Stimulated activated CD4-positive, alpha-beta T cell treated with anti-CD3 and anti-CD28 coated beads, TNF-alpha, amount 100 ng/mL, for 4 hours (primary cell): ENCODE data around the gene IFT172.
A peak's percentile ranks its signal among the peaks of the same experiment; 100 is the strongest.
"Not testable (repeated sequence)": the region's sequence is repeated elsewhere in the genome, so short reads cannot be mapped to it uniquely, and the experiment has no call there.

Experiments used
- DNase-seq, 3 experiments: peaks; one replicate each; pipeline ENCODE4 v3.0.0-alpha.2; 2020; ENCODE audit warnings: low read depth in 3 of 3

The IFT172 gene

GRCh38 chr2:27428213-27428977 lies 61.1 kb downstream of the IFT172 start, which contains the start of gene NRBP1:
Gene NRBP1, plus strand, starts transcription at chr2:27428631. Its CDS starts 4,643 bp downstream, at chr2:27433274.
- peak; percentile 83 to 87 (median 83) for DNase-seq

- no peak for DNase-seq
Measured at GRCh38 chr2:27427863-27428212, 61.7 kb downstream of the IFT172 start.

GRCh38 chr2:27425039-27425438 lies 64.5 kb downstream of the IFT172 start:
- DNase-seq = not testable (repeated sequence)

GRCh38 chr2:27422958-27423357 lies 66.6 kb downstream of the IFT172 start:
- DNase-seq = no peak

GRCh38 chr2:27421660-27422250 lies 67.8 kb downstream of the IFT172 start:
- DNase-seq = no peak

- DNase-seq = no peak
Measured at GRCh38 chr2:27420996-27421395, 68.5 kb downstream of the IFT172 start.

GRCh38 chr2:27416151-27416550 lies 73.4 kb downstream of the IFT172 start:
- DNase-seq = no peak

GRCh38 chr2:27412419-27413152 lies 77.0 kb downstream of the IFT172 start:
- no peak for DNase-seq

- DNase-seq = peak; percentile 94 to 96 (median 94)
Measured at GRCh38 chr2:27409321-27410073, 80.0 kb downstream of the IFT172 start, which contains the start of gene PPM1G. Gene PPM1G, minus strand, starts transcription at chr2:27409591. Its CDS starts 169 bp downstream, at chr2:27409422.

- DNase-seq = peak in 1 of 3 experiments; percentile 8
Measured at GRCh38 chr2:27408601-27409320, 80.8 kb downstream of the IFT172 start.

GRCh38 chr2:27407798-27408491 lies 81.6 kb downstream of the IFT172 start:
- DNase-seq = no peak

GRCh38 chr2:27400348-27401135 lies 89.0 kb downstream of the IFT172 start:
- no peak for DNase-seq

GRCh38 chr2:27398962-27399361 lies 90.6 kb downstream of the IFT172 start:
- DNase-seq = no peak
